ENCODE measurements around the gene PRKG1. TPM values are rescaled to one million over a fixed set of nuclear protein-coding genes. Genes with fewer than 3 reads are reported as not detected.

Gene PRKG1
- total and polyA plus RNA-seq, 2 donors (not counting 1 experiment from before 2014, with no cell fraction given): 45.8 to 71.8 TPM

DNA sequence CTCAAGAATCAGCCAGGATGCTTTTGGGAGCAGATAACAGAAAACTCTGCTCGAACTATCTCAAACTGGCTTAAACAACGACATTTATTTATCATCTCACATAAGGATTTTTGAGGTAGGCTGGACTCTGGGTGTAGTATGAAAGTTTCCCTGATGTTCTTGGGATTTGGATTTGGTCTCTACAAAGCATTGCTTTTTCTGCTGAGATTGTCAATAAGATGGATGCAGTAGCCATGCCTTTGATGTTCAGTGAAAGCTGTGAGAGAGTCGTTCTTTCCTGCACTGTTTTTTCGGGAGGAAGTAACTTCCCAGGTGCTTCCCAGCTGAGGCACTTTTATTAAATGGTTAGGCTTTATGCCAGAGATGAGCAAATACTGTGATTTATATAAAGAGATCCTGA is 181.1 kb downstream of the PRKG1 start:
- TF ChIP-seq, protein P1, sequence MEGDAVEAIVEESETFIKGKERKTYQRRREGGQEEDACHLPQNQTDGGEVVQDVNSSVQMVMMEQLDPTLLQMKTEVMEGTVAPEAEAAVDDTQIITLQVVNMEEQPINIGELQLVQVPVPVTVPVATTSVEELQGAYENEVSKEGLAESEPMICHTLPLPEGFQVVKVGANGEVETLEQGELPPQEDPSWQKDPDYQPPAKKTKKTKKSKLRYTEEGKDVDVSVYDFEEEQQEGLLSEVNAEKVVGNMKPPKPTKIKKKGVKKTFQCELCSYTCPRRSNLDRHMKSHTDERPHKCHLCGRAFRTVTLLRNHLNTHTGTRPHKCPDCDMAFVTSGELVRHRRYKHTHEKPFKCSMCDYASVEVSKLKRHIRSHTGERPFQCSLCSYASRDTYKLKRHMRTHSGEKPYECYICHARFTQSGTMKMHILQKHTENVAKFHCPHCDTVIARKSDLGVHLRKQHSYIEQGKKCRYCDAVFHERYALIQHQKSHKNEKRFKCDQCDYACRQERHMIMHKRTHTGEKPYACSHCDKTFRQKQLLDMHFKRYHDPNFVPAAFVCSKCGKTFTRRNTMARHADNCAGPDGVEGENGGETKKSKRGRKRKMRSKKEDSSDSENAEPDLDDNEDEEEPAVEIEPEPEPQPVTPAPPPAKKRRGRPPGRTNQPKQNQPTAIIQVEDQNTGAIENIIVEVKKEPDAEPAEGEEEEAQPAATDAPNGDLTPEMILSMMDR (conservative IDR thresholded peaks at IDR 0.05 in 1 of 2, IDR thresholded peaks at IDR 0.05 in 1 of 2; ENCODE audit: low read depth in 1 of 2, low read length in 2 of 2): no peak
- no peak for TF ChIP-seq EZH2 (IDR thresholded peaks at IDR 0.05; ENCODE audit: low read length, missing control alignments)

DNA sequence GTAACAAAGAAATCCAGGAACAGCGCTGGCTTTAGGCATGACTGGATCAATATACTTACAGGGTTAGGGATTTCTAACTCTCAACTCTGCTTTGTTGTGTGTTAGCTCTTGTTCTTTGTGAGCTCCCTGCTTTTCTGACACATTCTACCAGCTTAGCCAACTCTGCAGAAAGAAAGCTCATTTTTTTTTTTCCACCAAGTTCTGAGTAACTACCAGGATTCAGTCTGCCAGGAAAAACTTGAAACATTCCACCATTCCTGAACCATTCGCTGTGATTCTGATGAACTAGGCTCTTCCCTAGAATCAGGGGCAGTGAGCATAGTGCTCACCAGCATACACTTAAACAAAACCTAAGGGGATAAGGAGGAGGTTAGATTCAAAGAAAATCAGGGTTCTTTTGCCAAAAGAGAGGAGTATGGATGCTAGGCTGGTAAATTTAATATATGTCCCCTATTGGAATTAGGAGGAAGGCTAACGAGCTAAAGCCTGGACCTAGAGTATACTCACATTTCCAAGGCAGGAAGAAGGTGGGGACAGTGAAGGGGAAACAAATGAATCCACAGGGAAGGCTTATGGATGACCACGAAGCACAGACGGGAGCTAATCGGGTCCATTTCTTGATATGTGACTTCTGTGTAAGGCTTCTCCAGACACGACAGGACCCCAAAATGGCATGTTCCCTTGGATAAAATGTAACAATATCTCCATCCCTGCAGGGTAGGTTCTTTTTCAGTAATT is 183.4 kb downstream of the PRKG1 start:
- Histone ChIP-seq H3K9ac (ENCODE audit: insufficient read depth, low read length) (no peak overlapping the region), H3K4me2 (ENCODE audit: extremely low read depth, insufficient read depth, low read length) (no peak overlapping the region), H3K79me2 (ENCODE audit: control insufficient read depth, insufficient read depth, low read length) (no peaks in the 10 kb centered on the region), H3K9me3 (ENCODE audit: control insufficient read depth, insufficient read depth, low read depth, low read length) (no peaks in the 10 kb centered on the region), H4K20me1 (ENCODE audit: control insufficient read depth, extremely low read depth, insufficient read depth, low read length) (no peaks in the 10 kb centered on the region), H3K27me3 (ENCODE audit: control insufficient read depth, insufficient read depth, low read length) (no peaks in the 10 kb centered on the region), H3K4me3 (replicated peaks in 1 of 4; ENCODE audit: control extremely low read depth in 1 of 4, insufficient read depth in 1 of 4, low read depth in 3 of 4, low read length in 4 of 4) (no peak overlapping the region), H3K27ac (ENCODE audit: insufficient read depth, low read length) (no peak overlapping the region), H2AFZ (ENCODE audit: low read length) (no peak overlapping the region), H3K36me3 (ENCODE audit: control insufficient read depth, insufficient read depth, low read length) (no peaks in the 10 kb centered on the region), H3K4me1 (ENCODE audit: control insufficient read depth, extremely low read depth, insufficient read depth, low read length) (peaks cover 2% of the 10 kb centered on the region)
- TF ChIP-seq, protein P1 (conservative IDR thresholded peaks at IDR 0.05 in 1 of 2, IDR thresholded peaks at IDR 0.05 in 1 of 2; ENCODE audit: low read depth in 1 of 2, low read length in 2 of 2): no peak
- no peak for TF ChIP-seq EZH2 (IDR thresholded peaks at IDR 0.05; ENCODE audit: low read length, missing control alignments)
- peak in 1 of 2 donors; percentile 53 for DNase-seq (ENCODE audit: low read depth in 2 of 2)

More for the DNA sequence above, 181.1 kb downstream of the PRKG1 start:
- H3K9ac ChIP-seq (ENCODE audit: insufficient read depth, low read length): no peak overlapping the region
- H4K20me1 ChIP-seq (ENCODE audit: control insufficient read depth, extremely low read depth, insufficient read depth, low read length): no peaks in the 10 kb centered on the region
- H3K9me3 ChIP-seq (ENCODE audit: control insufficient read depth, insufficient read depth, low read depth, low read length): no peaks in the 10 kb centered on the region
- H3K36me3 ChIP-seq (ENCODE audit: control insufficient read depth, insufficient read depth, low read length): no peaks in the 10 kb centered on the region
- H3K27me3 ChIP-seq (ENCODE audit: control insufficient read depth, insufficient read depth, low read length): no peaks in the 10 kb centered on the region
- DNase-seq (ENCODE audit: low read depth in 2 of 2): no peak
- no peak overlapping the region for H3K27ac ChIP-seq (ENCODE audit: insufficient read depth, low read length)
- no peak overlapping the region for H3K4me3 ChIP-seq (replicated peaks in 1 of 4; ENCODE audit: control extremely low read depth in 1 of 4, insufficient read depth in 1 of 4, low read depth in 3 of 4, low read length in 4 of 4)
- no peak overlapping the region for H3K4me2 ChIP-seq (ENCODE audit: extremely low read depth, insufficient read depth, low read length)
- H2AFZ ChIP-seq (ENCODE audit: low read length): no peak overlapping the region
- peaks cover 2% of the 10 kb centered on the region for H3K4me1 ChIP-seq (ENCODE audit: control insufficient read depth, extremely low read depth, insufficient read depth, low read length)
- H3K79me2 ChIP-seq (ENCODE audit: control insufficient read depth, insufficient read depth, low read length): no peaks in the 10 kb centered on the region

DNA sequence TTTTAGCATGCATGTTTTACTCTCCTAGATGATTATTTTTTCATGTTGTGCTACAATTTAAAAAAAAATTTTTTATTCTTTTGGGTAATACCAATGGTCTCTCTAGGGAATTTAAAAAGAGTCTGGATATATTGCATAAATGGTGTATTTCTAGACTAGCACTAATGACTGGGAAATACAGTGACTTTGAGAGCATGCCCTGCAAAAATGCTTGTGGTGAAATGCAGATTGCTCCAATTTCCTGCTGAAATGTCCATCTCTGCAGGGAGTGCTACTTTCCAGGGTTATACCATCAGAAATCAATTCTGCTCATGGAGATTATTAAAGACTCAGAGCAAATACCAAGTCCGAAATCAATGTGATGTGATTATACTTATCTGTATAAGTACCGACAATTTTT is 186.1 kb downstream of the PRKG1 start:
- no peaks in the 10 kb centered on the region for H3K79me2 ChIP-seq (ENCODE audit: control insufficient read depth, insufficient read depth, low read length)
- H3K4me3 ChIP-seq (replicated peaks in 1 of 4; ENCODE audit: control extremely low read depth in 1 of 4, insufficient read depth in 1 of 4, low read depth in 3 of 4, low read length in 4 of 4): no peak overlapping the region
- H3K27ac ChIP-seq (ENCODE audit: insufficient read depth, low read length): no peak overlapping the region
- TF ChIP-seq, protein P1 (conservative IDR thresholded peaks at IDR 0.05 in 1 of 2, IDR thresholded peaks at IDR 0.05 in 1 of 2; ENCODE audit: low read depth in 1 of 2, low read length in 2 of 2): no peak
- no peak for TF ChIP-seq EZH2 (IDR thresholded peaks at IDR 0.05; ENCODE audit: low read length, missing control alignments)
- no peaks in the 10 kb centered on the region for H3K27me3 ChIP-seq (ENCODE audit: control insufficient read depth, insufficient read depth, low read length)
- H4K20me1 ChIP-seq (ENCODE audit: control insufficient read depth, extremely low read depth, insufficient read depth, low read length): no peaks in the 10 kb centered on the region
- H3K36me3 ChIP-seq (ENCODE audit: control insufficient read depth, insufficient read depth, low read length): no peaks in the 10 kb centered on the region
- DNase-seq (ENCODE audit: low read depth in 2 of 2): no peak
- H3K9me3 ChIP-seq (ENCODE audit: control insufficient read depth, insufficient read depth, low read depth, low read length): no peaks in the 10 kb centered on the region
- H2AFZ ChIP-seq (ENCODE audit: low read length): no peak overlapping the region
- no peak overlapping the region for H3K4me2 ChIP-seq (ENCODE audit: extremely low read depth, insufficient read depth, low read length)
- peaks cover 2% of the 10 kb centered on the region for H3K4me1 ChIP-seq (ENCODE audit: control insufficient read depth, extremely low read depth, insufficient read depth, low read length)
- H3K9ac ChIP-seq (ENCODE audit: insufficient read depth, low read length): no peak overlapping the region
